Tibial nerve (tissue), 4 donors: ENCODE data around the gene NOS1. TPM values are rescaled to one million over a fixed set of nuclear protein-coding genes. Genes with fewer than 3 reads are reported as not detected.
A peak's percentile ranks its signal among the peaks of the same experiment; 100 is the strongest.

Source experiments
- DNase-seq, 2 donors: peaks; one replicate each; pipeline ENCODE4 v3.0.0-alpha.2; 2019; ENCODE audit warnings: low spot score in 2 of 2
- H3K27ac ChIP-seq, 4 donors: fragments of 200-600 bp; sonication (generic) in 3 of 4; one replicate each; pipeline ENCODE4 v1.5.1; 2017 to 2019; ENCODE audit warnings: mild to moderate bottlenecking in 1 of 4
- H3K27me3 ChIP-seq, 2 donors: fragments of 200-600 bp; sonication (generic) in 1 of 2; one replicate each; pipeline versions ENCODE4 v1.5.1 to v1.6.0; 2017 to 2019
- H3K36me3 ChIP-seq, 3 donors: fragments of 200-600 bp; sonication (generic); one replicate each; pipeline ENCODE4 v1.5.1; 2018 to 2019
- H3K4me1 ChIP-seq, 4 donors: fragments of 200-600 bp; sonication (generic) in 3 of 4; one replicate each; pipeline ENCODE4 v1.5.1; 2017 to 2019
- H3K4me3 ChIP-seq, 4 donors: fragments of 200-600 bp; sonication (generic) in 3 of 4; one replicate each; pipeline ENCODE4 v1.5.1; 2017 to 2019; ENCODE audit warnings: mild to moderate bottlenecking in 1 of 4, moderate library complexity in 1 of 4
- H3K9me3 ChIP-seq, 4 donors: fragments of 200-600 bp; sonication (generic) in 3 of 4; one replicate each; pipeline ENCODE4 v1.5.1; 2017 to 2019
- EP300 ChIP-seq, 2 donors: sonication (generic); formaldehyde crosslinking; IDR thresholded peaks; one replicate each; pipeline ENCODE4 v1.6.1; 2017; ENCODE audit warnings: antibody characterized with exemption in 2 of 2, mild to moderate bottlenecking in 1 of 2
- POLR2A ChIP-seq, 2 donors: fragments of 450-650 bp; IDR thresholded peaks; one replicate each; pipeline ENCODE4 v1.6.1; 2017; ENCODE audit warnings: antibody characterized with exemption in 2 of 2, mild to moderate bottlenecking in 2 of 2, moderate library complexity in 2 of 2
- WGBS, 2 donors: methylation state at CpG; one replicate each; pipeline ENCODE4 v1.1.5; 2018; 5-methylcytosine and 5-hydroxymethylcytosine counted together
- total RNA-seq, 4 donors: library from RNA; depleted of rRNA; stranded (reverse); fragments of >200 nt; gene quantifications; one replicate each; pipeline ENCODE4 v1.1.0, GENCODE V29; 2016
- TF ChIP-seq, protein P1 (sequence below), 5 experiments: fragments of 200-600 bp in 3 of 5; fragments of 450-650 bp in 2 of 5; sonication (generic) in 3 of 5; IDR thresholded peaks; one replicate each; pipeline ENCODE4 v1.5.1; 2016 to 2019; ENCODE audit warnings: antibody characterized with exemption in 5 of 5, mild to moderate bottlenecking in 3 of 5, moderate library complexity in 2 of 5

The NOS1 gene
- total RNA-seq, 4 donors from 2014 or later: 6.9 to 32.4 (median 28.1) TPM

DNA sequence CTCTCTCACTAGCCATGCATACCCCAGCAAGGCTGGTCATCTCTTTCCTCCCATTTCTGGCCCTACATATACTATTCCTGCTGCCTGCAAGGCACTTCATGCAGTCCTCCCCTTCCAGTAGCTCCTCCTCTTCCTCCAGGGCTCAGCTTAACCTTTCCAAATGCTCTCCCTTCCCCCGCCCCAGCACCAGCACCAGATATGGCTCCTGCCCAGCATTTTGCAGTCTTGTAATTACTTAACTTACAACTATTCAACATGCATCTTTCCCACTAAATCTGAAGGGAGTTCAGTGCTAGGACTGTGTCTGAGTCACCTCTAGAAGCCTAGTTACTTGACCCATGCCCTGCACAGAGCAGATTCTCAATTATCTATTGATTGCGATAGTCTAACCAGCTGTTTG lies 169.4 kb downstream of the NOS1 start:
- H3K27ac ChIP-seq: no peak overlapping the region
- no peaks in the 10 kb centered on the region for H3K36me3 ChIP-seq
- H3K9me3 ChIP-seq: no peaks in the 10 kb centered on the region
- H3K4me3 ChIP-seq: no peak overlapping the region
- H3K4me1 ChIP-seq: peaks cover 0 to 25% (median 6%) of the 10 kb centered on the region in 4 donors
- DNase-seq: no peak
- WGBS, 2 donors: 83 to 87% methylated on average over 2 of the region's 2 CpGs
- TF ChIP-seq, protein P1, sequence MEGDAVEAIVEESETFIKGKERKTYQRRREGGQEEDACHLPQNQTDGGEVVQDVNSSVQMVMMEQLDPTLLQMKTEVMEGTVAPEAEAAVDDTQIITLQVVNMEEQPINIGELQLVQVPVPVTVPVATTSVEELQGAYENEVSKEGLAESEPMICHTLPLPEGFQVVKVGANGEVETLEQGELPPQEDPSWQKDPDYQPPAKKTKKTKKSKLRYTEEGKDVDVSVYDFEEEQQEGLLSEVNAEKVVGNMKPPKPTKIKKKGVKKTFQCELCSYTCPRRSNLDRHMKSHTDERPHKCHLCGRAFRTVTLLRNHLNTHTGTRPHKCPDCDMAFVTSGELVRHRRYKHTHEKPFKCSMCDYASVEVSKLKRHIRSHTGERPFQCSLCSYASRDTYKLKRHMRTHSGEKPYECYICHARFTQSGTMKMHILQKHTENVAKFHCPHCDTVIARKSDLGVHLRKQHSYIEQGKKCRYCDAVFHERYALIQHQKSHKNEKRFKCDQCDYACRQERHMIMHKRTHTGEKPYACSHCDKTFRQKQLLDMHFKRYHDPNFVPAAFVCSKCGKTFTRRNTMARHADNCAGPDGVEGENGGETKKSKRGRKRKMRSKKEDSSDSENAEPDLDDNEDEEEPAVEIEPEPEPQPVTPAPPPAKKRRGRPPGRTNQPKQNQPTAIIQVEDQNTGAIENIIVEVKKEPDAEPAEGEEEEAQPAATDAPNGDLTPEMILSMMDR (IDR thresholded peaks at IDR 0.05): no peak
- TF ChIP-seq POLR2A (IDR thresholded peaks at IDR 0.05): no peak
- TF ChIP-seq EP300 (IDR thresholded peaks at IDR 0.05): no peak
- no peaks in the 10 kb centered on the region for H3K27me3 ChIP-seq

DNA sequence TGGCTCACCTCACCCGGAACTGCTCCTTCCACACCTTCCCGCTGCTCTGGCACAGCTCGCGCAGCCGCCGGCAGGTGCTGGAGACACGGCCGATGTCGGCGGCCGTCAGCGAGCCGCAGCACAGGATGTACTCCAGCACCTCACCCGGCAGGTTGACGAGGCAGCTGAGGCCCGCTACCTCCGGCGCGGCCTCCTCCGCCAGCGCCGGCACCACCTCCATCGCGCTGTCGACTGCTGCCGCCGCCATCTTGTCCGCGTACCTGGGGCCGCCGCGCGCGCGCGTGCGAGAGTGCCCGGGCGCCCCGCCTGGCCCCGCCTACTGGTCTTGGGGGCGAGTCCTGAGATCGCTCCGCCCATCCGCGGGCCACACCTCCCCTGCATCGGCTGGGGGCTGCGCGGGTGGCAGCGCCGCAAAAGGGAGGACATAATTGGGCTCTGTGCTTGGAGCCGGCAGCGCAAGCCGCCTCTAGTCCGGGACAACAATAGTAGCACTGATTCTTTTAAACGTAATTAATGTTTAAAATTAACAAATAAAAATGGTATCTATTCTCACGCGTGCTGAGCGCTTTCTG lies 171.1 kb downstream of the NOS1 start, which contains the start of gene FBXO21:
TSS of gene FBXO21 (minus strand) at position 261 of the 572 bp plus-strand sequence. CDS start at position 247, 14 bp downstream.
- 3% methylated on average over 24 of the region's 59 CpGs for WGBS, 2 donors
- H3K27me3 ChIP-seq: no peaks in the 10 kb centered on the region
- DNase-seq: peak; percentile 84 to 88
- peak within 1 kb of the TSS; percentile 74 to 93 (median 90) for H3K27ac ChIP-seq
- TF ChIP-seq EP300 (IDR thresholded peaks at IDR 0.05) (peak in 1 of 2 donors; percentile 94), POLR2A (IDR thresholded peaks at IDR 0.05) (peak; percentile 81 to 94)
- TF ChIP-seq, protein P1 (IDR thresholded peaks at IDR 0.05): peak in 1 of 5 experiments; percentile 49
- H3K4me3 ChIP-seq: peak within 1 kb of the TSS; percentile 72 to 98 (median 92)
- peaks cover 0 to 25% (median 6%) of the 10 kb centered on the region in 4 donors for H3K4me1 ChIP-seq
- H3K36me3 ChIP-seq: peaks cover 0 to 17% (median 0%) of the 10 kb centered on the region in 3 donors
- no peaks in the 10 kb centered on the region for H3K9me3 ChIP-seq

DNA sequence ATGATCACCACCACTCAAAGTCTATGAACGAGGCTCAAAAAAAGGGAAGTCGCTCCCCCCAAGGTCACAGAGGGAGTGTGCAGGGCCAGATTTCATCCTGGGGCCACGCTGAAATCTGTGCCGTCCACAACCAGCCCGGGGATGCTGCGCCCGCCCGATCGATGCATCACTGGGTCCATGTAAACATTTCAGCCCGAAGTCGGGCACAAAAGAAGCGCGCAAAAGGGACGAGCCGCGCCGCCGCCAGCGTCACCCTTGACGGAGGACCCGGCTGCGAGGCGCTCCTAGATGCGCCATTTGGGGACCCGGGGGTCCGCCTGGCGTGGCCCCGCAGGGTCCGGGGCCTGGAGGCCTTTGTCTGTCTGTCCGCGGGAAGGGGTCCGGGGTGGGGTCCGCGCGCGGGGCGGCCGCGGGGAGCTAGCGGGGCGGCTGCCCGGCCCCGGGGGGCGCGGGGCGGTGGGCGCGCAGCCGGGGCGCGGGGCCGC lies 171.7 kb downstream of the NOS1 start:
- TF ChIP-seq POLR2A (IDR thresholded peaks at IDR 0.05) (no peak), EP300 (IDR thresholded peaks at IDR 0.05) (no peak)
- TF ChIP-seq, protein P1 (IDR thresholded peaks at IDR 0.05): no peak
- Histone ChIP-seq H3K4me3 (peak overlapping the region; percentile 72 to 98 (median 92)), H3K27ac (peak overlapping the region; percentile 74 to 93 (median 90)), H3K36me3 (peaks cover 0 to 22% (median 0%) of the 10 kb centered on the region in 3 donors), H3K27me3 (no peaks in the 10 kb centered on the region), H3K9me3 (no peaks in the 10 kb centered on the region), H3K4me1 (peaks cover 0 to 25% (median 6%) of the 10 kb centered on the region in 4 donors)
- peak in 1 of 2 donors; percentile 7 for DNase-seq
- 0% methylated on average over 36 to 52 of the region's 52 CpGs for WGBS, 2 donors

DNA sequence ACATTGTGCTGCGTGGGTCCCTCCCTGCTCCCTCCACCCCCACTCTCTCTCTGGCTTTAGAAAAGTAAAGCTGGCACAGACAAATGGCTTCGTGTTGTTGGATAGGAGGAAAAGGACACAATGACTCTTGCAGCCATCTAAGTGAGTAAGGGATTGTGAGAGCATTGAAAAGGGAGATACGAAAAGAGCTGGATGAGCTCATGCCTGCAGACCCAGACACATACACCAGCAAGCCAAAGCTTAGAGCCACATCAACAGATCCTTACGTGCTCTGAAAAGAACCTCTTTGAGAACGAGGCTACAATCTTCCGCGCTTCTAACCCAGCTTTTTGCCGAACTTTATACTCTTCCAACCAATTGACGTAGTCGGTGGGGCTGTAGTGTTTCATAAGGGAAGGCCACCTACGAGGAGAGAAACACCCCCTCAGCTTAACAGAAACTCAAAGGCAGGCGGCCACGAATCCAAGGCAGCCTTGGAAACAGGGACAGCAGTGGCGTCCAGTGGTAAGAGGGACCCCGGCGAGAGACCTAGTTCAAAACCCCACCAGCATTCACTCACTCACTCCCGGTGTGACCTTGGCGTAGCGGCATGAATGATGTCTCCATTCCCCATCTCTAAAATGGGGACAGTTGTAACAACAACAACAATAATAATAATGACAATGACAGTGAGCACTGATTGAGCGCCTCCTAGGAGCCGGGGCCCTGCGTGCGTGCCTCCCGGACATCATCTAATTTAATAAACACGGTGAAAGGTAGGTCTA lies 172.3 kb downstream of the NOS1 start:
- peak in 1 of 2 donors; percentile 27 for DNase-seq
- Histone ChIP-seq H3K4me1 (peaks cover 0 to 25% (median 6%) of the 10 kb centered on the region in 4 donors), H3K27me3 (no peaks in the 10 kb centered on the region), H3K4me3 (peak overlapping the region; percentile 72 to 98 (median 92)), H3K27ac (peak overlapping the region; percentile 74 to 93 (median 90)), H3K9me3 (no peaks in the 10 kb centered on the region), H3K36me3 (peaks cover 0 to 28% (median 6%) of the 10 kb centered on the region in 3 donors)
- WGBS, 2 donors: 12 to 14% methylated on average over 25 of the region's 25 CpGs
- TF ChIP-seq, protein P1 (IDR thresholded peaks at IDR 0.05): no peak
- peak in 1 of 2 donors; percentile 8 for TF ChIP-seq EP300 (IDR thresholded peaks at IDR 0.05)
- TF ChIP-seq POLR2A (IDR thresholded peaks at IDR 0.05): peak; percentile 7 to 38
